ENCODE results near the gene AKR1B1.
"Not testable (repeated sequence)": the region's sequence is repeated elsewhere in the genome, so short reads cannot be mapped to it uniquely, and the experiment has no call there.

AKR1B1 gene

GRCh38 chr7:134500406-134500805 lies 41.5 kb upstream of the AKR1B1 start:
- Histone ChIP-seq H3K27ac (no peak overlapping the region), H3K36me3 (replicated peaks) (no peaks in the 10 kb centered on the region), H3K27me3 (replicated peaks) (no peaks in the 10 kb centered on the region), H3K4me3 (ENCODE audit: low read depth, low read length) (no peak overlapping the region)
- in situ Hi-C loops (cut with HindIII; ENCODE audit: low pct_ligation_motif_present, low sequenced_read_pairs) = no loop called here
- DNase-seq = no peak
- TF ChIP-seq CTCF (IDR thresholded peaks at IDR 0.05; ENCODE audit: low read depth, low read length, missing control alignments) = no peak

- no peaks in the 10 kb centered on the region for H3K27me3 ChIP-seq (replicated peaks)
- H3K4me3 ChIP-seq (ENCODE audit: low read depth, low read length) = no peak overlapping the region
- no peaks in the 10 kb centered on the region for H3K36me3 ChIP-seq (replicated peaks)
- in situ Hi-C loops (cut with HindIII; ENCODE audit: low pct_ligation_motif_present, low sequenced_read_pairs) = no loop called here
- no peak for TF ChIP-seq CTCF (IDR thresholded peaks at IDR 0.05; ENCODE audit: low read depth, low read length, missing control alignments)
- H3K27ac ChIP-seq = no peak overlapping the region
- no peak for DNase-seq
Measured at GRCh38 chr7:134495546-134495945, 36.6 kb upstream of the AKR1B1 start.

DNA sequence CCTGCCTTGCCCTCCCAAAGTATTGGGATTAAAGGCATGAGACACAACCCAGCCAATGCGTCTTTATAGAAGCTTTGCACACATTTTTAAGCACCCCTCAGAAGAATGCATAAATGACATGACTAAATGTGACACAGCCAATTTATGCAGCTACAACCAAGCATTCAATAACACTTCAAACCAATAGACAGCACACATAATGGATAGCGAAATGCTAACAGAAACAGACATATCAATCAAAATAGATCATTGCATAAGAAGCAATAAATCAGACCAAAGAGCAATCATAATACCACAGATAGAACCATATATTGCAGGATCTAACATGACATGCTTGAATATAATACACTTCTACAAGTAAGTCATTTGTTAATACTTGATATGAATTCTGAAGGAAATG lies 34.2 kb upstream of the AKR1B1 start:
- in situ Hi-C loops (cut with HindIII; ENCODE audit: low pct_ligation_motif_present, low sequenced_read_pairs) = no loop called here
- H3K36me3 ChIP-seq (replicated peaks) = no peaks in the 10 kb centered on the region
- TF ChIP-seq CTCF (IDR thresholded peaks at IDR 0.05; ENCODE audit: low read depth, low read length, missing control alignments) = no peak

GRCh38 chr7:134487721-134488120 lies 28.8 kb upstream of the AKR1B1 start:
- H3K27me3 ChIP-seq (replicated peaks); H3K4me3 ChIP-seq (ENCODE audit: low read depth, low read length); in situ Hi-C loops (cut with HindIII; ENCODE audit: low pct_ligation_motif_present, low sequenced_read_pairs); H3K36me3 ChIP-seq (replicated peaks); H3K27ac ChIP-seq; DNase-seq: not testable (repeated sequence)

More for the DNA sequence above, 34.2 kb upstream of the AKR1B1 start:
- Histone ChIP-seq H3K27ac (no peak overlapping the region), H3K4me3 (ENCODE audit: low read depth, low read length) (no peak overlapping the region), H3K27me3 (replicated peaks) (no peaks in the 10 kb centered on the region)
- no peak for DNase-seq

DNA sequence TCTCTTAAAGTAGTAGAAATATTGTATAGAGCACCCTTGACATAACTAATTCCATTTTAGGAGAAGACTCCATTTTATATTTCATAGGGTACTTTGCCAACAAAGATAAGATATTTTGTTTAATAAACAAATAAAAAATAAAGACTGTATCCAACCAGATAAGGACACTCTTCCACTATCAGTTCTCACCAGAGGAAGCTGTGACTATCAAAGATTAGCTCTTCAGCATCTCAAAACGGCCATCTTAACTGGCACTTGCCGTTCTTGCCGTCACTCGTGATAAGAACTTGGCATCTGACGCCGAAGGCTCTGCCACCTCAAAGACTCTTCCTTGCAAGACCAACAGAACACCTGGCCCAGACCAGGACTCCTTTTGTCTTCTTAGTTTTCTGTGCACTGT lies 26.3 kb upstream of the AKR1B1 start:
- Histone ChIP-seq H3K27me3 (replicated peaks) (no peaks in the 10 kb centered on the region), H3K4me3 (ENCODE audit: low read depth, low read length) (no peak overlapping the region), H3K36me3 (replicated peaks) (no peaks in the 10 kb centered on the region), H3K27ac (no peak overlapping the region)
- no peak for TF ChIP-seq CTCF (IDR thresholded peaks at IDR 0.05; ENCODE audit: low read depth, low read length, missing control alignments)
- in situ Hi-C loops (cut with HindIII; ENCODE audit: low pct_ligation_motif_present, low sequenced_read_pairs) = no loop called here
- no peak for DNase-seq

- Histone ChIP-seq H3K36me3 (replicated peaks) (no peaks in the 10 kb centered on the region), H3K27ac (no peak overlapping the region), H3K27me3 (replicated peaks) (no peaks in the 10 kb centered on the region), H3K4me3 (ENCODE audit: low read depth, low read length) (no peak overlapping the region)
- in situ Hi-C loops (cut with HindIII; ENCODE audit: low pct_ligation_motif_present, low sequenced_read_pairs) = no loop called here
- no peak for DNase-seq
- TF ChIP-seq CTCF (IDR thresholded peaks at IDR 0.05; ENCODE audit: low read depth, low read length, missing control alignments) = no peak
Measured at GRCh38 chr7:134483296-134483695, 24.4 kb upstream of the AKR1B1 start.

Measured in brain microvascular endothelial cell (primary cell).